Spinal cord (tissue), 10 donors: ENCODE measurements around the gene TAS2R50. TPM values are rescaled to one million over a fixed set of nuclear protein-coding genes. Genes with fewer than 3 reads are reported as not detected.

Source experiments
- DNase-seq, 6 donors: peaks; one replicate each; pipeline versions ENCODE4 v3.0.0 to v3.0.0-alpha.2; 2013 to 2015; ENCODE audit warnings: low spot score in 6 of 6, low read depth in 4 of 6
- H3K27ac ChIP-seq: one replicate; pipeline ENCODE4 v1.5.1; 2013; ENCODE audit warnings: low read depth, low read length, control low read depth
- H3K27me3 ChIP-seq: one replicate; pipeline ENCODE4 v1.6.1; 2013; ENCODE audit warnings: low read length; ENCODE audit not compliant: control insufficient read depth, insufficient read depth
- H3K36me3 ChIP-seq: one replicate; pipeline ENCODE4 v1.6.1; 2013; ENCODE audit warnings: low read length; ENCODE audit not compliant: control insufficient read depth, insufficient read depth
- H3K4me1 ChIP-seq: one replicate; pipeline ENCODE4 v1.6.1; 2013; ENCODE audit warnings: low read length; ENCODE audit not compliant: control insufficient read depth, insufficient read depth
- H3K4me3 ChIP-seq: one replicate; pipeline ENCODE4 v1.5.1; 2013; ENCODE audit warnings: low read depth, low read length, control low read depth
- H3K9me3 ChIP-seq: one replicate; pipeline ENCODE4 v1.6.1; 2013; ENCODE audit warnings: low read length; ENCODE audit not compliant: control insufficient read depth, insufficient read depth
- WGBS: methylation state at CpG from one replicate; pipeline ENCODE4 v1.1.5; 2013; ENCODE audit warnings: missing lambda C conversion rate; ENCODE audit not compliant: insufficient coverage; 5-methylcytosine and 5-hydroxymethylcytosine counted together
- polyA plus RNA-seq, 2 donors: library from polyadenylated mRNA; unstranded; fragments of 120-200 nt; gene quantifications; one replicate each; pipeline ENCODE4 v1.2.1, GENCODE V29; 2013; ENCODE audit not compliant: insufficient read length in 2 of 2
- total RNA-seq, 2 donors: library from RNA; depleted of rRNA in 1 of 2; stranded (reverse); fragments of 120-200 nt in 1 of 2; fragments of >200 nt in 1 of 2; gene quantifications; one replicate each; pipeline versions ENCODE4 v1.2.3 to v1.2.4, GENCODE V29; 2013 to 2014
- donor health status: healthy.

Gene TAS2R50
- total and polyA plus RNA-seq, 4 donors, result 0.17 to 10.9 (median 3.9) TPM; not detected in 1

- DNase-seq, result no peak
- Histone ChIP-seq H3K4me1 (no peaks in the 10 kb centered on the region), H3K9me3 (peaks cover 10% of the 10 kb centered on the region), H3K27me3 (no peaks in the 10 kb centered on the region), H3K36me3 (no peaks in the 10 kb centered on the region), H3K27ac (no peak overlapping the region), H3K4me3 (no peak overlapping the region)
- 73% methylated on average over 1 of the region's 2 CpGs for WGBS
These were observed 26.9 kb downstream of the TAS2R50 start for GRCh38 chr12:10959804-10960203.

- H3K4me1 ChIP-seq, result no peaks in the 10 kb centered on the region
- peaks cover 11% of the 10 kb centered on the region for H3K9me3 ChIP-seq
- H3K27ac ChIP-seq, result no peak overlapping the region
- DNase-seq, result no peak
- H3K27me3 ChIP-seq, result no peaks in the 10 kb centered on the region
- H3K4me3 ChIP-seq, result no peak overlapping the region
- H3K36me3 ChIP-seq, result no peaks in the 10 kb centered on the region
These were observed 29.0 kb downstream of the TAS2R50 start for GRCh38 chr12:10957741-10958140.

GRCh38 chr12:10956085-10956484 is 30.6 kb downstream of the TAS2R50 start:
- DNase-seq, result no peak
- no peaks in the 10 kb centered on the region for H3K36me3 ChIP-seq
- H3K27me3 ChIP-seq, result no peaks in the 10 kb centered on the region
- H3K4me3 ChIP-seq, result no peak overlapping the region
- no peaks in the 10 kb centered on the region for H3K4me1 ChIP-seq
- no peak overlapping the region for H3K27ac ChIP-seq
- peaks cover 11% of the 10 kb centered on the region for H3K9me3 ChIP-seq

GRCh38 chr12:10952645-10953044 is 34.1 kb downstream of the TAS2R50 start:
- no peaks in the 10 kb centered on the region for H3K4me1 ChIP-seq
- H3K36me3 ChIP-seq, result no peaks in the 10 kb centered on the region
- H3K4me3 ChIP-seq, result no peak overlapping the region
- no peak overlapping the region for H3K27ac ChIP-seq
- no peak for DNase-seq
- WGBS, result 92% methylated on average over 4 of the region's 4 CpGs
- H3K9me3 ChIP-seq, result peaks cover 10% of the 10 kb centered on the region
- no peaks in the 10 kb centered on the region for H3K27me3 ChIP-seq

- Histone ChIP-seq H3K9me3 (peaks cover 4% of the 10 kb centered on the region), H3K36me3 (no peaks in the 10 kb centered on the region), H3K27ac (no peak overlapping the region), H3K4me1 (no peaks in the 10 kb centered on the region), H3K27me3 (no peaks in the 10 kb centered on the region), H3K4me3 (no peak overlapping the region)
- 100% methylated on average over 1 of the region's 2 CpGs for WGBS
- no peak for DNase-seq
These were observed 43.5 kb downstream of the TAS2R50 start for GRCh38 chr12:10943167-10943566.

DNA sequence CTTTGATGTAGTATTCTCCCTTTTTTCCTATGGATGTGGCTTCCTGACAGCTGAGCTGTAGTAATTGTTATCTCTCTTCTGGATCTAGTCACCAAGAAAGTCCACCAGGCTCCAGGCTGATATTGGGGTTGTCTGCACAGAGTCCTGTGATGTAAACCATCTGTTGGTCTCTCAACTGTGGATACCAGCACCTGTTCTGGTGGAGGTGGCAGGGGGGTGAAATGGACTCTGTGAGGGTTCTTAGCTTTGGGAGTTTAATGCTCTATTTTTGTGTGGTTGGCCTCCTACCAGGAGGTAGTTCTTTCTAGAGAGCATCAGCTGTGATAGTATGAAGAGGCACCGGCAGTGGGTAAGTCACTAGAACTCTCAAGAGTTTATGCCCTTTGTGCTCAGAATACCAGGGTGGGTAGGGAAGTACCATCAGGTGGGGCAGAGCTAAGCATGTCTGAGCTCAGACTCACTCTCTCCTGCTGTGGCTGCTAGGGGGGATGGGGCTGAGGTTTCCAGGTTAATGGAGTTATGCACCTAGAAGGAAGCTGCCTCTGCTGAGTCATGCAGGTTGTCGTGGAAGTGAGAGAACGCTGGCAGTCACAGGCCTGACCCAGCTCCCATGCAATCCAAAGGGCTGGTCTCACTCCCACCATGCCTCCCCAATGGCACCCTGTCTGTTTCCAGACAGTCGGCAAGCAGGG is 44.6 kb downstream of the TAS2R50 start:
- DNase-seq, result no peak
- H3K4me1 ChIP-seq, result no peaks in the 10 kb centered on the region
- H3K27me3 ChIP-seq, result no peaks in the 10 kb centered on the region
- H3K9me3 ChIP-seq, result peaks cover 2% of the 10 kb centered on the region
- H3K36me3 ChIP-seq, result no peaks in the 10 kb centered on the region
- H3K4me3 ChIP-seq, result no peak overlapping the region
- 96% methylated on average over 2 of the region's 4 CpGs for WGBS
- no peak overlapping the region for H3K27ac ChIP-seq

DNA sequence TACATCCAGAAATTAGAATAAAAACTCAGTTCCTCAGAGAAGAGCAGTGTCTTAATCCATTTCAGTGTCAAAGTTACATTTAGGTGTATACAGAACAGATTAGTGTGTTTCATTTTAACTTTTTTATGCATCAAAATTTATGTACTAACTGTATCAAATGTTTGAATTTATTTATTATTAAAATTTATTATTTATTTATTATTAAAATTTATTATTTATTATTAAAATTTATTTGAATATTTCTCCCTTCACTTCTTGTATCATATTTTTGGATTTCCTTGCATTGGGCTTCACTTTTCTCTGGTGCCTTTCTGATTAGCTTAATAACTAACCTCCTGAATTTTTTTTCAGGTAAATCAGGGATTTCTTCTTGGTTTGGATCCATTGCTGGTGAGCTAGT is 45.3 kb downstream of the TAS2R50 start:
- no peaks in the 10 kb centered on the region for H3K4me1 ChIP-seq
- H3K36me3 ChIP-seq, result no peaks in the 10 kb centered on the region
- no peak overlapping the region for H3K27ac ChIP-seq
- no peak overlapping the region for H3K4me3 ChIP-seq
- no peaks in the 10 kb centered on the region for H3K9me3 ChIP-seq
- no peak for DNase-seq
- H3K27me3 ChIP-seq, result no peaks in the 10 kb centered on the region

GRCh38 chr12:10940389-10940788 is 46.3 kb downstream of the TAS2R50 start:
- no peak overlapping the region for H3K27ac ChIP-seq
- H3K36me3 ChIP-seq, result no peaks in the 10 kb centered on the region
- WGBS, result no CpG with 5 or more reads among the region's 2 CpGs
- no peak overlapping the region for H3K4me3 ChIP-seq
- no peaks in the 10 kb centered on the region for H3K4me1 ChIP-seq
- no peak for DNase-seq
- no peaks in the 10 kb centered on the region for H3K9me3 ChIP-seq
- no peaks in the 10 kb centered on the region for H3K27me3 ChIP-seq

- Histone ChIP-seq H3K27ac (no peak within 1 kb of the TSS), H3K27me3 (no peaks in the 10 kb centered on the region), H3K4me3 (no peak within 1 kb of the TSS), H3K36me3 (no peaks in the 10 kb centered on the region), H3K4me1 (no peaks in the 10 kb centered on the region), H3K9me3 (no peaks in the 10 kb centered on the region)
- WGBS, result no CpG with 5 or more reads among the region's 1 CpG
- no peak for DNase-seq
These were observed 47.5 kb downstream of the TAS2R50 start, which contains the start of gene TAS2R14 for GRCh38 chr12:10939163-10939562. TSS of gene TAS2R14 (minus strand) at chr12:10939263. CDS start at chr12:10939207, 56 bp downstream.

DNA sequence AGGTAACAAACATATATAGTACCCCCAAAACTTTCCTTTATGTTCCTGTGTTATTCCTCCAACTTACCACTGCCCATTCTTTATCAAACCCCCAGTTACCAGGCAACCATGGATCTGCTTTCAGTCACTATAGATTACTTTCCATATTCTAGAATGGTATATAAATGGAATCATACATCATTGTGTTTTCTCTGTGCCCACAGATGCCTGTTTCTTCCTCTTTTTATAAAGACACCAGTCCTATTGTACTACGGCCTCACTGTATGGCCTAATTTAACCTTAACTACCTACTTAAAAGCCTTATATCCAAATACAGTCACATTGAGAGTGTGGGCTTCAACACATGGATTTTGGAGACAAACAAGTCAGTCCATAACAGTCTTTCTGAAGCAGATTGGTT is 50.2 kb downstream of the TAS2R50 start:
- H3K36me3 ChIP-seq, result no peaks in the 10 kb centered on the region
- H3K4me1 ChIP-seq, result no peaks in the 10 kb centered on the region
- no peaks in the 10 kb centered on the region for H3K9me3 ChIP-seq
- no CpG with 5 or more reads among the region's 1 CpG for WGBS
- H3K27ac ChIP-seq, result no peak overlapping the region
- H3K27me3 ChIP-seq, result no peaks in the 10 kb centered on the region
- H3K4me3 ChIP-seq, result no peak overlapping the region
- DNase-seq, result no peak
